OCI-LY1 (cell line): ENCODE data around the gene KHDRBS2.

Experiments
- H2AFZ ChIP-seq: fragments of 200-600 bp; sonication (generic), shearing (Covaris generic); 2 replicates; pipeline ENCODE4 v1.6.0; 2014; ENCODE audit warnings: antibody characterized with exemption, mild to moderate bottlenecking, low read length
- H3F3A ChIP-seq: fragments of 200-600 bp; sonication (generic), shearing (Covaris generic); 2 replicates; pipeline ENCODE4 v1.6.0; 2014; ENCODE audit warnings: mild to moderate bottlenecking, antibody characterized with exemption, low read length, moderate library complexity; ENCODE audit not compliant: insufficient read depth
- H3K27ac ChIP-seq: fragments of 200-600 bp; sonication (generic); 2 replicates; pipeline ENCODE4 v1.5.1; 2014; ENCODE audit warnings: low read length, mixed run types, mild to moderate bottlenecking, low read depth; ENCODE audit not compliant: poor library complexity, severe bottlenecking
- H3K27me3 ChIP-seq: fragments of 200-600 bp; sonication (generic); 2 replicates; pipeline ENCODE4 v1.6.0; 2014; ENCODE audit warnings: antibody characterized with exemption, mild to moderate bottlenecking, low read length, moderate library complexity; ENCODE audit not compliant: insufficient read depth
- H3K36me3 ChIP-seq: fragments of 200-600 bp; sonication (generic); 2 replicates; pipeline ENCODE4 v1.6.1; 2014; ENCODE audit warnings: mild to moderate bottlenecking, antibody characterized with exemption, low read length, moderate library complexity, mixed read lengths; ENCODE audit not compliant: insufficient read depth
- H3K4me1 ChIP-seq: fragments of 200-600 bp; sonication (generic); 2 replicates; pipeline ENCODE4 v1.5.1; 2014; ENCODE audit warnings: mild to moderate bottlenecking, low read length, moderate library complexity; ENCODE audit not compliant: insufficient read depth, severe bottlenecking
- H3K4me2 ChIP-seq: fragments of 200-600 bp; sonication (generic), shearing (Covaris generic); 2 replicates; pipeline ENCODE4 v1.6.1; 2014; ENCODE audit warnings: low read length
- H3K4me3 ChIP-seq: fragments of 200-600 bp; sonication (generic); 2 replicates; pipeline ENCODE4 v1.5.1; 2014; ENCODE audit warnings: low read length, low read depth, mild to moderate bottlenecking, mixed read lengths; ENCODE audit not compliant: poor library complexity, severe bottlenecking
- H3K79me2 ChIP-seq: fragments of 200-600 bp; shearing (Covaris generic); 2 replicates; pipeline ENCODE4 v1.6.1; 2016; ENCODE audit warnings: mixed run types, low read length, mixed read lengths; ENCODE audit not compliant: insufficient read depth
- H3K9ac ChIP-seq: fragments of 200-600 bp; sonication (generic), shearing (Covaris generic); 2 replicates; pipeline ENCODE4 v1.6.1; 2014; ENCODE audit warnings: mild to moderate bottlenecking, low read length, mixed read lengths
- H3K9me2 ChIP-seq: fragments of 200-600 bp; sonication (generic), shearing (Covaris generic); 2 replicates; pipeline ENCODE4 v1.6.1; 2014; ENCODE audit warnings: low read depth, mild to moderate bottlenecking, low read length, mixed read lengths
- H3K9me3 ChIP-seq: fragments of 200-600 bp; shearing (Covaris generic); 2 replicates; pipeline ENCODE4 v1.6.1; 2014; ENCODE audit warnings: low read length, mixed read lengths
- H4K20me1 ChIP-seq: fragments of 200-600 bp; sonication (generic), shearing (Covaris generic); 2 replicates; pipeline ENCODE4 v1.6.0; 2016; ENCODE audit warnings: mild to moderate bottlenecking, low read length; ENCODE audit not compliant: insufficient read depth
- EZH2 ChIP-seq: fragments of 200-600 bp; sonication (generic), shearing (Covaris generic); IDR thresholded peaks from 2 replicates; pipeline ENCODE4 v1.8.0; 2017; ENCODE audit warnings: borderline replicate concordance, mixed run types, mild to moderate bottlenecking, antibody characterized with exemption, low read length, moderate library complexity, mixed read lengths
- TF ChIP-seq, protein P1 (sequence below): fragments of 200-600 bp; sonication (generic), shearing (Covaris generic); IDR thresholded peaks from 2 replicates; pipeline ENCODE4 v1.5.1; 2017; ENCODE audit warnings: mild to moderate bottlenecking, antibody characterized with exemption, low read length, moderate library complexity, mixed read lengths

The KHDRBS2 gene

DNA sequence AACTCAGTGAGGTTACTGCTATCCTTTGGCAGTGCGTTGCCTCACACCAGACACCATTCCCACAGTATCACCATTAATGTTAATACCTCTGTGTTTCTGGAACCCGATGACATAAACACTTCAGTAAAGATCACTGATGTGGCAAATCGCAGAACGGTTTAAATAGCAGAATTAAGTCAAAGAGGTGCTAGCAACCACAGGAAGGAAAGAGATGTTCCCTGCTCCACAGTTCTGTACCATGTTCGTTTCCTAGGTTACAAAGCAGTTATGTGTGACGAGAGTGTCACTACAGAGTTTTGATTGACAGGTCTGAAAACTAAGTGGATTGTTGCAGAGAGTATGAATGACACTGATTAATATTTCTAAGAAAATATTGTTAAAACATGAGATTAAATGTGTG lies 272.3 kb downstream of the KHDRBS2 start:
- Histone ChIP-seq H3K27me3 (no peaks in the 10 kb centered on the region), H3K4me2 (no peak overlapping the region), H3K79me2 (no peaks in the 10 kb centered on the region), H3K4me3 (no peak overlapping the region), H4K20me1 (no peaks in the 10 kb centered on the region), H3K27ac (no peak overlapping the region), H3K9ac (no peak overlapping the region), H3K9me2 (no peaks in the 10 kb centered on the region), H3K36me3 (no peaks in the 10 kb centered on the region), H3K9me3 (no peaks in the 10 kb centered on the region), H2AFZ (no peak overlapping the region), H3F3A (no peaks in the 10 kb centered on the region), H3K4me1 (no peaks in the 10 kb centered on the region)
- TF ChIP-seq, protein P1, sequence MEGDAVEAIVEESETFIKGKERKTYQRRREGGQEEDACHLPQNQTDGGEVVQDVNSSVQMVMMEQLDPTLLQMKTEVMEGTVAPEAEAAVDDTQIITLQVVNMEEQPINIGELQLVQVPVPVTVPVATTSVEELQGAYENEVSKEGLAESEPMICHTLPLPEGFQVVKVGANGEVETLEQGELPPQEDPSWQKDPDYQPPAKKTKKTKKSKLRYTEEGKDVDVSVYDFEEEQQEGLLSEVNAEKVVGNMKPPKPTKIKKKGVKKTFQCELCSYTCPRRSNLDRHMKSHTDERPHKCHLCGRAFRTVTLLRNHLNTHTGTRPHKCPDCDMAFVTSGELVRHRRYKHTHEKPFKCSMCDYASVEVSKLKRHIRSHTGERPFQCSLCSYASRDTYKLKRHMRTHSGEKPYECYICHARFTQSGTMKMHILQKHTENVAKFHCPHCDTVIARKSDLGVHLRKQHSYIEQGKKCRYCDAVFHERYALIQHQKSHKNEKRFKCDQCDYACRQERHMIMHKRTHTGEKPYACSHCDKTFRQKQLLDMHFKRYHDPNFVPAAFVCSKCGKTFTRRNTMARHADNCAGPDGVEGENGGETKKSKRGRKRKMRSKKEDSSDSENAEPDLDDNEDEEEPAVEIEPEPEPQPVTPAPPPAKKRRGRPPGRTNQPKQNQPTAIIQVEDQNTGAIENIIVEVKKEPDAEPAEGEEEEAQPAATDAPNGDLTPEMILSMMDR, result no peak
- no peak for TF ChIP-seq EZH2

DNA sequence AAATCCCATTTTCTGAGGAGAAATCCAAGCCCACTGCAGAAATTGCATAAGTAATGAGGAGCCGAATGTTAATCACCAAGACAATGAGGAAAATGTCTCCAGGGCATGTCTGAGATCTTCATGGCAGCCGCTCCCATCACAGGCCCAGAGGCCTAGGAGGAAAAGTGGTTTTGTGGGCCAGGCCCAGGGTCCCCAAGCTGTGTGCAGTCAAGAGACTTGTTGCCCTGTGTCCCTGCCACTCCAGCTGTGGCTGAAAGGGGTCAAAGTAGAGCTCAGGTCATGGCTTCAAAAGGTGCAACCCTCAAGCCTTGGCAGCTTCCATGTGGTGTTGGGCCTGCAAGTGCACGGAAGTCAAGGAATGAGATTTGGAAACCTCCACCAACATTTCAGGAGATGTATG lies 276.6 kb downstream of the KHDRBS2 start:
- Histone ChIP-seq H3K9ac (no peak overlapping the region), H3K27me3 (no peaks in the 10 kb centered on the region), H2AFZ (no peak overlapping the region), H3K9me2 (no peaks in the 10 kb centered on the region), H3K79me2 (no peaks in the 10 kb centered on the region), H3K36me3 (no peaks in the 10 kb centered on the region), H3K4me3 (no peak overlapping the region), H4K20me1 (no peaks in the 10 kb centered on the region), H3K9me3 (no peaks in the 10 kb centered on the region), H3K27ac (no peak overlapping the region), H3K4me1 (no peaks in the 10 kb centered on the region), H3F3A (no peaks in the 10 kb centered on the region), H3K4me2 (no peak overlapping the region)
- TF ChIP-seq, protein P1, result no peak
- TF ChIP-seq EZH2, result no peak

DNA sequence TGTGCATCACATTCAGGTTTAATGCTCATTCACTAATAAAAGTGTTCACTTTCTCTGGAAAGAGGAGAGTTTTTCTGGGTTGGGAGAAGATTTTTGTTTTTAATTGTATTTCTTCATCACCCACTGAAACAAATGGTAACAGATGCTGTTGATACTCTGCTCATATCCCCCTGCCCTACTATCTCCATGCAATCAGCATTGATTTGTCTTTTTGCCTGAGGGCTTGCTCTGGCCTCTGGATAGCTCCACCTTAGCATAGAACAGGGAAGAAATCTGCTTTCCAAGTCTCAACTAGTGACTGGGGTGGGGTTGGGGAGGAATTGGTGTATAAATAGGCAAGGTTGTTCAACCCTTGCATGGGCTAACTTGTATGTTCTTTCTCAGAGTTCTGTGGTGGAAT lies 296.4 kb downstream of the KHDRBS2 start:
- Histone ChIP-seq H3K36me3 (no peaks in the 10 kb centered on the region), H3K4me2 (no peak overlapping the region), H3K4me1 (no peaks in the 10 kb centered on the region), H3F3A (no peaks in the 10 kb centered on the region), H3K9me3 (no peaks in the 10 kb centered on the region), H2AFZ (no peak overlapping the region), H3K27me3 (no peaks in the 10 kb centered on the region), H3K79me2 (no peaks in the 10 kb centered on the region), H3K9me2 (no peaks in the 10 kb centered on the region), H3K4me3 (no peak overlapping the region), H3K27ac (no peak overlapping the region), H3K9ac (no peak overlapping the region), H4K20me1 (no peaks in the 10 kb centered on the region)
- no peak for TF ChIP-seq EZH2
- TF ChIP-seq, protein P1, result no peak
